OCI-LY3 (cell line): ENCODE measurements around the gene KRTAP4-8.
"Not testable (repeated sequence)": the region's sequence is repeated elsewhere in the genome, so short reads cannot be mapped to it uniquely, and the experiment has no call there.

Source experiments
- CTCF ChIP-seq: fragments of 200-600, 300-600 bp; sonication (generic); IDR thresholded peaks from 2 replicates; pipeline ENCODE4 v1.5.1; 2014; ENCODE audit warnings: antibody characterized with exemption, low read length, low read depth
- EZH2phosphoT487 ChIP-seq: fragments of 200-600 bp; shearing (Covaris generic); IDR thresholded peaks from 2 replicates; pipeline ENCODE4 v1.6.1; 2018; ENCODE audit warnings: antibody characterized with exemption, mixed run types, low read depth

DNA sequence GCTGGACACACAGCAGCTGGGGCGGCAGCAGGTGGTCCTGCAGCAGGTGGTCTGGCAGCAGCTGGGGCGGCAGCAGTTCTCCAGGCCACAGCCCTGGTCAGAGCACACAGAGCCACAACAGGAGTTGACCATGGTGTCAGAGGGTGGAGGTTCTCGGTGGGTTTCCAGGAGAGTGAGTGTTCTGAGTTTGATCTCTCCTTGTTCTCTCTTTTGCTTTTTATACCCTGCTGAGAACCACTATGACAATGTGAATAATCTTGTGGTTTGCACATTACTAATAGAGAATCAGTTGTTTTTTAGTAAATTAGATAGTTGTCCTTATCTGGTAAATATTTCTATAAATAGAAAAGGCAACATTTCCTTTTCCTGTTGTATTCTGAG, 26.0 kb upstream of the KRTAP4-8 start, which contains the start of gene KRTAP4-12:
- not testable (repeated sequence) for TF ChIP-seq CTCF, EZH2phosphoT487
